SU-DHL-6 (cell line): ENCODE results near the gene FSTL4.

Source experiments
- H2AFZ ChIP-seq: fragments of 200-600 bp; sonication (generic); 2 replicates; pipeline ENCODE4 v1.6.1; 2014; ENCODE audit warnings: low read depth, mild to moderate bottlenecking, moderate library complexity, mixed read lengths, antibody characterized with exemption, low read length; ENCODE audit not compliant: severe bottlenecking
- H3F3A ChIP-seq: fragments of 200-600 bp; shearing (Covaris generic); 2 replicates; pipeline ENCODE4 v1.6.0; 2016; ENCODE audit warnings: antibody characterized with exemption, mild to moderate bottlenecking; ENCODE audit not compliant: insufficient read depth
- H3K27ac ChIP-seq: fragments of 200-600 bp; sonication (generic); 2 replicates; pipeline ENCODE4 v1.5.1; 2016; ENCODE audit warnings: low read depth, mild to moderate bottlenecking, low read length, moderate library complexity, mixed read lengths
- H3K27me3 ChIP-seq: fragments of 200-600 bp; sonication (generic), shearing (Covaris generic); 2 replicates; pipeline ENCODE4 v1.6.0; 2014; ENCODE audit warnings: mild to moderate bottlenecking, low read length
- H3K36me3 ChIP-seq: fragments of 200-600 bp; sonication (generic); 2 replicates; pipeline ENCODE4 v1.6.1; 2014; ENCODE audit warnings: mild to moderate bottlenecking, low read length, mixed read lengths
- H3K4me2 ChIP-seq: fragments of 300-600, 200-600 bp; shearing (Covaris generic), sonication (generic); 2 replicates; pipeline ENCODE4 v1.6.0; 2014; ENCODE audit warnings: low read length, low read depth, mild to moderate bottlenecking; ENCODE audit not compliant: poor library complexity, severe bottlenecking
- H3K4me3 ChIP-seq: fragments of 200-600 bp; sonication (generic); 2 replicates; pipeline ENCODE4 v1.5.1; 2014; ENCODE audit warnings: antibody characterized with exemption, low read length, mild to moderate bottlenecking, mixed read lengths; ENCODE audit not compliant: insufficient read depth, poor library complexity, severe bottlenecking
- H3K79me2 ChIP-seq: fragments of 200-600 bp; sonication (generic); 2 replicates; pipeline ENCODE4 v1.6.1; 2014; ENCODE audit warnings: mild to moderate bottlenecking, low read length, moderate library complexity; ENCODE audit not compliant: insufficient read depth
- H3K9ac ChIP-seq: fragments of 200-600 bp; sonication (generic); 2 replicates; pipeline ENCODE4 v1.7.0; 2014; ENCODE audit warnings: mild to moderate bottlenecking, low read length
- H3K9me2 ChIP-seq: fragments of 200-600 bp; sonication (generic); replicated peaks from 2 replicates; pipeline ENCODE4 v1.6.1; 2014; ENCODE audit warnings: low read length; ENCODE audit not compliant: insufficient read depth
- H3K9me3 ChIP-seq: fragments of 200-600 bp; sonication (generic); 2 replicates; pipeline ENCODE4 v1.6.1; 2014; ENCODE audit warnings: low read length, mixed read lengths; ENCODE audit not compliant: insufficient read depth
- H4K20me1 ChIP-seq: fragments of 200-600 bp; sonication (generic); 2 replicates; pipeline ENCODE4 v1.6.1; 2014; ENCODE audit warnings: low read depth, mild to moderate bottlenecking, antibody characterized with exemption, low read length, moderate library complexity, mixed read lengths
- CTCF ChIP-seq: fragments of 200-600 bp; sonication (generic); IDR thresholded peaks from one replicate; pipeline ENCODE4 v1.5.1; 2017; ENCODE audit warnings: antibody characterized with exemption, mild to moderate bottlenecking, low read length, moderate library complexity; ENCODE audit not compliant: insufficient read depth, poor library complexity, severe bottlenecking
- EZH2phosphoT487 ChIP-seq: fragments of 200-600 bp; sonication (generic), shearing (Covaris generic); conservative IDR thresholded peaks from 2 replicates; pipeline ENCODE4 v1.6.1; 2018; ENCODE audit warnings: mild to moderate bottlenecking, antibody characterized with exemption, low read length, moderate library complexity, mixed read lengths

FSTL4 gene

GRCh38 chr5:133381041-133381440 is 231.3 kb downstream of the FSTL4 start:
- H3K27ac ChIP-seq, result no peak overlapping the region
- no peak for TF ChIP-seq EZH2phosphoT487
- TF ChIP-seq CTCF, result no peak
- H3K9me3 ChIP-seq, result peaks cover 13% of the 10 kb centered on the region; the same call in 1 of the 2 replicates
- H2AFZ ChIP-seq, result no peak overlapping the region
- H3K36me3 ChIP-seq, result no peaks in the 10 kb centered on the region; the same call in 1 of the 2 replicates
- H3K9ac ChIP-seq, result no peak overlapping the region
- H3F3A ChIP-seq, result no peaks in the 10 kb centered on the region
- no peaks in the 10 kb centered on the region for H3K9me2 ChIP-seq
- no peak overlapping the region for H3K4me3 ChIP-seq
- H4K20me1 ChIP-seq, result no peaks in the 10 kb centered on the region
- H3K4me2 ChIP-seq, result no peak overlapping the region
- H3K27me3 ChIP-seq, result no peaks in the 10 kb centered on the region
- H3K79me2 ChIP-seq, result no peaks in the 10 kb centered on the region

GRCh38 chr5:133377736-133378135 is 234.6 kb downstream of the FSTL4 start:
- Histone ChIP-seq H3K4me3 (no peak overlapping the region), H3K9me2 (no peaks in the 10 kb centered on the region), H3K9ac (no peak overlapping the region), H2AFZ (no peak overlapping the region), H3K9me3 (peaks cover 13% of the 10 kb centered on the region; the same call in 1 of the 2 replicates), H3K36me3 (no peaks in the 10 kb centered on the region; the same call in 1 of the 2 replicates), H3K79me2 (no peaks in the 10 kb centered on the region), H4K20me1 (no peaks in the 10 kb centered on the region), H3F3A (no peaks in the 10 kb centered on the region), H3K27me3 (no peaks in the 10 kb centered on the region), H3K4me2 (no peak overlapping the region), H3K27ac (no peak overlapping the region)
- TF ChIP-seq CTCF (no peak), EZH2phosphoT487 (no peak)

- no peak for TF ChIP-seq EZH2phosphoT487
- TF ChIP-seq CTCF, result no peak
- Histone ChIP-seq H3K79me2 (no peaks in the 10 kb centered on the region), H3K27ac (no peak overlapping the region), H4K20me1 (no peaks in the 10 kb centered on the region), H3K9ac (no peak overlapping the region), H3K4me2 (no peak overlapping the region), H3K4me3 (no peak overlapping the region), H3K27me3 (no peaks in the 10 kb centered on the region), H2AFZ (no peak overlapping the region), H3K36me3 (no peaks in the 10 kb centered on the region; the same call in 1 of the 2 replicates), H3F3A (no peaks in the 10 kb centered on the region), H3K9me3 (peaks cover 13% of the 10 kb centered on the region; the same call in 1 of the 2 replicates), H3K9me2 (no peaks in the 10 kb centered on the region)
Observed at GRCh38 chr5:133376986-133377385, 235.4 kb downstream of the FSTL4 start.
